Tibial artery (tissue), 4 donors: ENCODE data around the gene RUNX1.

ENCODE experiments used
- DNase-seq, 2 donors: peaks; one replicate each; pipeline ENCODE4 v3.0.0-alpha.2; 2019
- H3K27ac ChIP-seq, 2 donors: fragments of 200-600 bp; sonication (generic) in 1 of 2; 1 replicate in 1 of 2; 2 replicates in 1 of 2; pipeline ENCODE4 v1.5.1; 2018 to 2019; ENCODE audit warnings: mild to moderate bottlenecking in 1 of 2
- H3K27me3 ChIP-seq, 2 donors: fragments of 200-600 bp; sonication (generic) in 1 of 2; one replicate each; pipeline versions ENCODE4 v1.5.1 to v1.6.0; 2016 to 2019
- H3K36me3 ChIP-seq, 3 donors: fragments of 200-600 bp; sonication (generic) in 2 of 3; one replicate each; pipeline ENCODE4 v1.5.1; 2016 to 2019; ENCODE audit warnings: mild to moderate bottlenecking in 2 of 3
- H3K4me1 ChIP-seq, 4 donors: fragments of 200-600 bp; sonication (generic) in 2 of 4; 1 replicate in 3 of 4; 2 replicates in 1 of 4; pipeline ENCODE4 v1.5.1; 2016 to 2019
- H3K4me3 ChIP-seq, 2 donors: fragments of 200-600 bp; sonication (generic) in 1 of 2; 1 replicate in 1 of 2; 2 replicates in 1 of 2; pipeline ENCODE4 v1.5.1; 2018 to 2019; ENCODE audit warnings: mild to moderate bottlenecking in 2 of 2
- H3K9me3 ChIP-seq, 3 donors: fragments of 200-600 bp; sonication (generic) in 1 of 3; one replicate each; pipeline ENCODE4 v1.5.1; 2016 to 2019
- intact Hi-C: fragments of 100-400 bp; cut with DNase I; formaldehyde crosslinking; loops from one replicate; pipeline ENCODE4 v1.15.0; 2023; ENCODE audit warnings: low total_unique reads
- TF ChIP-seq, protein P1 (sequence below), 2 experiments: fragments of 200-600 bp in 1 of 2; fragments of 450-650 bp in 1 of 2; IDR thresholded peaks; one replicate each; pipeline ENCODE4 v1.5.1; 2017 to 2019; ENCODE audit warnings: antibody characterized with exemption in 2 of 2, mild to moderate bottlenecking in 1 of 2, moderate library complexity in 1 of 2

RUNX1 gene

GRCh38 chr21:34890724-34891612 lies 158.1 kb downstream of the RUNX1 start:
- Histone ChIP-seq H3K36me3 (no peaks in the 10 kb centered on the region), H3K27ac (peak overlapping the region; percentile 78 to 80), H3K4me3 (peak overlapping the region; percentile 66 to 67), H3K4me1 (peaks cover 0 to 33% (median 23%) of the 10 kb centered on the region in 4 donors), H3K9me3 (no peaks in the 10 kb centered on the region), H3K27me3 (peaks cover 0 to 57% of the 10 kb centered on the region in 2 donors)
- TF ChIP-seq, protein P1, sequence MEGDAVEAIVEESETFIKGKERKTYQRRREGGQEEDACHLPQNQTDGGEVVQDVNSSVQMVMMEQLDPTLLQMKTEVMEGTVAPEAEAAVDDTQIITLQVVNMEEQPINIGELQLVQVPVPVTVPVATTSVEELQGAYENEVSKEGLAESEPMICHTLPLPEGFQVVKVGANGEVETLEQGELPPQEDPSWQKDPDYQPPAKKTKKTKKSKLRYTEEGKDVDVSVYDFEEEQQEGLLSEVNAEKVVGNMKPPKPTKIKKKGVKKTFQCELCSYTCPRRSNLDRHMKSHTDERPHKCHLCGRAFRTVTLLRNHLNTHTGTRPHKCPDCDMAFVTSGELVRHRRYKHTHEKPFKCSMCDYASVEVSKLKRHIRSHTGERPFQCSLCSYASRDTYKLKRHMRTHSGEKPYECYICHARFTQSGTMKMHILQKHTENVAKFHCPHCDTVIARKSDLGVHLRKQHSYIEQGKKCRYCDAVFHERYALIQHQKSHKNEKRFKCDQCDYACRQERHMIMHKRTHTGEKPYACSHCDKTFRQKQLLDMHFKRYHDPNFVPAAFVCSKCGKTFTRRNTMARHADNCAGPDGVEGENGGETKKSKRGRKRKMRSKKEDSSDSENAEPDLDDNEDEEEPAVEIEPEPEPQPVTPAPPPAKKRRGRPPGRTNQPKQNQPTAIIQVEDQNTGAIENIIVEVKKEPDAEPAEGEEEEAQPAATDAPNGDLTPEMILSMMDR (IDR thresholded peaks at IDR 0.05) = peak in 1 of 2 experiments; percentile 18
- intact Hi-C loops = no loop called here
- DNase-seq = peak; percentile 43 to 69

DNA sequence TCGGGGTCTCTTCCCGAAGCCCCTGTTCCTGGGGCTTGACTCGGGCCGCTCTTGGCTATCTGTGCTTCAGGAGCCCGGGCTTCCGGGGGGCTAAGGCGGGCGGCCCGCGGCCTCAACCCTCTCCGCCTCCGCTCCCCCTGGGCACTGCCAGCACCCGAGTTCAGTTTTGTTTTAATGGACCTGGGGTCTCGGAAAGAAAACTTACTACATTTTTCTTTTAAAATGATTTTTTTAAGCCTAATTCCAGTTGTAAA lies 158.7 kb downstream of the RUNX1 start:
- peak overlapping the region; percentile 66 to 67 for H3K4me3 ChIP-seq
- H3K36me3 ChIP-seq = no peaks in the 10 kb centered on the region
- peaks cover 0 to 60% of the 10 kb centered on the region in 2 donors for H3K27me3 ChIP-seq
- H3K4me1 ChIP-seq = peaks cover 0 to 37% (median 23%) of the 10 kb centered on the region in 4 donors
- no peak for DNase-seq
- intact Hi-C loops = no loop called here
- TF ChIP-seq, protein P1 (IDR thresholded peaks at IDR 0.05) = no peak
- no peaks in the 10 kb centered on the region for H3K9me3 ChIP-seq
- H3K27ac ChIP-seq = peak overlapping the region; percentile 78 to 80

GRCh38 chr21:34889676-34890469 lies 159.2 kb downstream of the RUNX1 start:
- Histone ChIP-seq H3K36me3 (no peaks in the 10 kb centered on the region), H3K27ac (peak overlapping the region; percentile 78 to 80), H3K4me3 (peak overlapping the region; percentile 66 to 67), H3K9me3 (no peaks in the 10 kb centered on the region), H3K4me1 (peaks cover 0 to 37% (median 23%) of the 10 kb centered on the region in 4 donors), H3K27me3 (peaks cover 0 to 60% of the 10 kb centered on the region in 2 donors)
- intact Hi-C loops = loop anchor here (10.0 kb wide), 2 partner anchors 955 to 1415 kb away; partner anchors contain the start of gene TMEM50B
- DNase-seq = peak; percentile 62 to 83
- TF ChIP-seq, protein P1 (IDR thresholded peaks at IDR 0.05) = peak; percentile 85 to 90

GRCh38 chr21:34889320-34889675 lies 159.8 kb downstream of the RUNX1 start:
- H3K27me3 ChIP-seq = peaks cover 0 to 64% of the 10 kb centered on the region in 2 donors
- TF ChIP-seq, protein P1 (IDR thresholded peaks at IDR 0.05) = no peak
- intact Hi-C loops = loop anchor here (10.0 kb wide), 2 partner anchors 956 to 1414 kb away; partner anchors contain the start of gene TMEM50B

GRCh38 chr21:34888569-34889319 lies 160.4 kb downstream of the RUNX1 start:
- peak; percentile 95 to 96 for DNase-seq
- H3K27ac ChIP-seq = peak overlapping the region; percentile 78 to 80
- peaks cover 0 to 37% (median 23%) of the 10 kb centered on the region in 4 donors for H3K4me1 ChIP-seq
- intact Hi-C loops = loop anchor here (10.0 kb wide), 2 partner anchors 956 to 1414 kb away; partner anchors contain the start of gene TMEM50B
- H3K4me3 ChIP-seq = peak overlapping the region; percentile 66 to 67
- peaks cover 0 to 59% of the 10 kb centered on the region in 2 donors for H3K27me3 ChIP-seq
- TF ChIP-seq, protein P1 (IDR thresholded peaks at IDR 0.05) = no peak
- no peaks in the 10 kb centered on the region for H3K9me3 ChIP-seq
- H3K36me3 ChIP-seq = no peaks in the 10 kb centered on the region

More at GRCh38 chr21:34889320-34889675, 159.8 kb downstream of the RUNX1 start:
- peak; percentile 46 to 77 for DNase-seq
- Histone ChIP-seq H3K27ac (peak overlapping the region; percentile 78 to 80), H3K36me3 (no peaks in the 10 kb centered on the region), H3K4me1 (peaks cover 0 to 37% (median 23%) of the 10 kb centered on the region in 4 donors), H3K9me3 (no peaks in the 10 kb centered on the region), H3K4me3 (peak overlapping the region; percentile 66 to 67)
